IMR-90 (cell line): Measurements from ENCODE around the gene STX7. TPM values are rescaled to one million over a fixed set of nuclear protein-coding genes. Genes with fewer than 3 reads are reported as not detected.

Source experiments
- ATAC-seq: fragments of 200-7000 bp; cut with Tn5 transposase; 2 replicates; pipeline ENCODE4 v1.9.1; 2020; ENCODE audit warnings: low read depth, mild to moderate bottlenecking, moderate library complexity
- BruUV-seq: library from RNA; stranded (reverse); fragments of 400-500 nt; replicated peaks from 2 replicates; lab custom pipeline; 2021; lab: Mats Ljungman, UMichigan
- CTCF ChIA-PET: fragments of 300-600 bp; formaldehyde crosslinking; extraction: SDS; loops from one replicate; lab custom pipeline; 2021; ENCODE audit warnings: antibody characterized with exemption; lab: Yijun Ruan, JAX
- POLR2A ChIA-PET: fragments of 300-600 bp; sonication (Branson Sonifier 250); formaldehyde crosslinking; loops from one replicate; lab custom pipeline; 2022; ENCODE audit warnings: antibody characterized with exemption; ENCODE audit not compliant: unreplicated experiment; lab: Charles Lee
- DNase-seq: peaks from one replicate; pipeline ENCODE4 v3.0.0; 2013
- H2AFZ ChIP-seq: replicated peaks from 2 replicates; pipeline ENCODE3; 2013; ENCODE audit warnings: low read length, mild to moderate bottlenecking; ENCODE audit not compliant: poor library complexity
- H2AK5ac ChIP-seq: 2 replicates; pipeline ENCODE4 v1.6.1; 2013; ENCODE audit warnings: low read depth, low read length, inconsistent platforms
- H2AK9ac ChIP-seq: replicated peaks from 2 replicates; pipeline ENCODE3; 2013; ENCODE audit warnings: mild to moderate bottlenecking, low read depth, low read length, moderate library complexity; ENCODE audit not compliant: poor library complexity
- H2BK120ac ChIP-seq: 2 replicates; pipeline ENCODE4 v1.6.1; 2013; ENCODE audit warnings: low read depth, low read length, inconsistent platforms
- H2BK15ac ChIP-seq: 3 replicates; pipeline ENCODE4 v1.6.1; 2013; ENCODE audit warnings: low read depth, low read length, inconsistent platforms
- H2BK20ac ChIP-seq: 2 replicates; pipeline ENCODE4 v1.6.1; 2013; ENCODE audit warnings: low read depth, mild to moderate bottlenecking, inconsistent platforms, low read length, moderate library complexity
- H2BK5ac ChIP-seq: 2 replicates; pipeline ENCODE4 v1.6.1; 2013; ENCODE audit warnings: mild to moderate bottlenecking, low read depth, low read length, inconsistent platforms; ENCODE audit not compliant: poor library complexity, severe bottlenecking
- H3K14ac ChIP-seq: replicated peaks from 2 replicates; pipeline ENCODE4 v1.6.1; 2013; ENCODE audit warnings: low read depth, low read length, inconsistent platforms
- H3K18ac ChIP-seq: 2 replicates; pipeline ENCODE4 v1.6.1; 2013; ENCODE audit warnings: low read depth, low read length, control low read depth
- H3K23ac ChIP-seq: 2 replicates; pipeline ENCODE4 v1.6.1; 2013; ENCODE audit warnings: low read depth, low read length, inconsistent platforms
- H3K27ac ChIP-seq: 2 replicates; pipeline ENCODE4 v1.5.1; 2013; ENCODE audit warnings: mild to moderate bottlenecking, control low read depth, low read length; ENCODE audit not compliant: insufficient read depth
- H3K27me3 ChIP-seq: 2 replicates; pipeline ENCODE4 v1.6.1; 2013; ENCODE audit warnings: low read length; ENCODE audit not compliant: control insufficient read depth, insufficient read depth
- H3K36me3 ChIP-seq: 2 replicates; pipeline ENCODE4 v1.6.1; 2013; ENCODE audit warnings: low read length, mixed read lengths; ENCODE audit not compliant: control insufficient read depth, insufficient read depth
- H3K4ac ChIP-seq: 2 replicates; pipeline ENCODE4 v1.6.1; 2013; ENCODE audit warnings: low read depth, low read length, inconsistent platforms
- H3K4me1 ChIP-seq: 2 replicates; pipeline ENCODE4 v1.6.1; 2013; ENCODE audit warnings: low read length, mixed read lengths; ENCODE audit not compliant: control insufficient read depth, insufficient read depth
- H3K4me2 ChIP-seq: 2 replicates; pipeline ENCODE4 v1.6.1; 2013; ENCODE audit warnings: low read depth, mild to moderate bottlenecking, control low read depth, low read length, moderate library complexity
- H3K4me3 ChIP-seq: 2 replicates; pipeline ENCODE4 v1.5.1; 2013; ENCODE audit warnings: low read depth, mild to moderate bottlenecking, control low read depth, low read length, moderate library complexity; ENCODE audit not compliant: insufficient read depth
- H3K56ac ChIP-seq: 2 replicates; pipeline ENCODE4 v1.6.1; 2013; ENCODE audit warnings: low read length, inconsistent platforms; ENCODE audit not compliant: insufficient read depth; ENCODE audit errors: extremely low read depth
- H3K79me1 ChIP-seq, 2 experiments: 2 replicates each; pipeline ENCODE4 v1.6.1; 2013; ENCODE audit warnings: low read length in 2 of 2, inconsistent platforms in 1 of 2, low read depth in 1 of 2
- H3K9ac ChIP-seq: 2 replicates; pipeline ENCODE4 v1.6.1; 2013; ENCODE audit warnings: low read depth, low read length, control low read depth
- H3K9me1 ChIP-seq: 2 replicates; pipeline ENCODE4 v1.6.1; 2013; ENCODE audit warnings: low read length, inconsistent platforms; ENCODE audit not compliant: insufficient read depth
- H3K9me3 ChIP-seq: 2 replicates; pipeline ENCODE4 v1.6.1; 2013; ENCODE audit warnings: low read length; ENCODE audit not compliant: control insufficient read depth, insufficient read depth
- H4K20me1 ChIP-seq: 2 replicates; pipeline ENCODE4 v1.6.1; 2013; ENCODE audit warnings: low read length, inconsistent platforms; ENCODE audit not compliant: insufficient read depth
- H4K5ac ChIP-seq: 2 replicates; pipeline ENCODE4 v1.6.1; 2013; ENCODE audit warnings: mild to moderate bottlenecking, low read depth, low read length, control low read depth
- H4K8ac ChIP-seq, 2 experiments: 2 replicates each; pipeline ENCODE4 v1.6.1; 2013; ENCODE audit warnings: low read depth in 2 of 2, low read length in 2 of 2, control low read depth in 1 of 2, inconsistent platforms in 1 of 2
- H4K91ac ChIP-seq: 2 replicates; pipeline ENCODE4 v1.6.1; 2013; ENCODE audit warnings: low read depth, low read length, inconsistent platforms; ENCODE audit not compliant: insufficient read depth
- POLR2A ChIP-seq: IDR thresholded peaks from 2 replicates; pipeline ENCODE4 v1.6.1; 2012; ENCODE audit warnings: mild to moderate bottlenecking, low read depth, low read length
- RCOR1 ChIP-seq: IDR thresholded peaks from 2 replicates; pipeline ENCODE4 v1.6.1; 2012; ENCODE audit warnings: mild to moderate bottlenecking, low read length, improper control_type of control experiment; ENCODE audit not compliant: insufficient replicate concordance
- SMC3 ChIP-seq: fragments of 150-350 bp; IDR thresholded peaks from 2 replicates; pipeline ENCODE4 v1.6.1; 2016; ENCODE audit warnings: low read depth, mild to moderate bottlenecking, antibody characterized with exemption, low read length, moderate library complexity
- dilution Hi-C: fragments of 300-500 bp; cut with HindIII; formaldehyde crosslinking; loops from one replicate; pipeline ENCODE4 v1.14.3; 2018; ENCODE audit warnings: low sequenced_read_pairs; ENCODE audit not compliant: unreplicated experiment
- in situ Hi-C: fragments of 300-500 bp; cut with MboI; formaldehyde crosslinking; loops from 3 replicates; pipeline ENCODE4 v1.14.3; 2019; ENCODE audit warnings: low sequenced_read_pairs, inconsistent platforms, mixed read lengths
- intact Hi-C: fragments of 100-400 bp; cut with micrococcal nuclease; formaldehyde crosslinking; loops from 2 replicates; pipeline ENCODE4 v1.10.0; 2022
- polyA plus RNA-seq, 3 experiments: library from polyadenylated mRNA; depleted of rRNA; stranded (reverse); fragments of >200 nt; gene quantifications; 2 replicates each; pipeline ENCODE4 v1.2.3, GENCODE V29; 2012; ENCODE audit warnings: low replicate concordance in 1 of 3
- total RNA-seq: library from RNA; depleted of rRNA; stranded (reverse); fragments of >200 nt; gene quantifications from 2 replicates; pipeline ENCODE4 v1.2.3, GENCODE V29; 2012

STX7 gene
- total and polyA plus RNA-seq, 2 of the 4 experiments (the other 2 are of a cell fraction), result 16.5 to 35.1 TPM

- ChIA-PET CTCF (no interaction called here), POLR2A (interaction anchor here (0.6 kb wide), 1 partner anchor 112 kb away, joined by 3 read pairs; no protein-coding TSS in a partner anchor)
- Histone ChIP-seq H2AK5ac (no peak overlapping the region), H2BK20ac (no peak overlapping the region), H4K5ac (no peak overlapping the region), H4K20me1 (no peaks in the 10 kb centered on the region), H4K8ac (no peak overlapping the region), H3K23ac (no peak overlapping the region), H3K56ac (no peak overlapping the region), H2AFZ (no peak overlapping the region), H4K91ac (no peak overlapping the region), H3K9me1 (0 out of 2 replicates have a peak, but pooled peaks cover 3% of the 10 kb centered on the region), H2BK5ac (no peak overlapping the region), H2AK9ac (no peak overlapping the region), H3K4me1 (0 out of 2 replicates have a peak, but pooled peaks cover 2% of the 10 kb centered on the region), H3K27me3 (no peaks in the 10 kb centered on the region), H3K9me3 (no peaks in the 10 kb centered on the region; the same call in none of the 2 replicates), H3K18ac (no peak overlapping the region), H3K36me3 (no peaks in the 10 kb centered on the region), H2BK15ac (no peak overlapping the region), H2BK120ac (no peak overlapping the region), H3K4ac (no peak overlapping the region), H3K4me3 (no peak overlapping the region), H3K79me1 (no peaks in the 10 kb centered on the region), H3K27ac (no peak overlapping the region), H3K14ac (no peak overlapping the region), H3K4me2 (no peak overlapping the region), H3K9ac (no peak overlapping the region)
- in situ Hi-C loops, result no loop called here
- ATAC-seq, result no peak
- peak; percentile 20 for DNase-seq
- intact Hi-C loops, result no loop called here
- BruUV-seq, result no TSS peak
- no peak for TF ChIP-seq SMC3
- no peak for TF ChIP-seq RCOR1
- no peak for TF ChIP-seq POLR2A
- dilution Hi-C loops, result no loop called here
Observed at GRCh38 chr6:132443206-132443605, 69.7 kb downstream of the STX7 start.
